GM19043 (cell line): ENCODE results near the gene EFCAB14.
"Not testable (repeated sequence)": the region's sequence is repeated elsewhere in the genome, so short reads cannot be mapped to it uniquely, and the experiment has no call there.

Source experiments
- ATAC-seq: cut with Tn5 transposase; IDR thresholded peaks from one replicate; pipeline ENCODE4 v1.9.1; 2021; ENCODE audit warnings: low read depth; ENCODE audit not compliant: unreplicated experiment

The EFCAB14 gene

DNA sequence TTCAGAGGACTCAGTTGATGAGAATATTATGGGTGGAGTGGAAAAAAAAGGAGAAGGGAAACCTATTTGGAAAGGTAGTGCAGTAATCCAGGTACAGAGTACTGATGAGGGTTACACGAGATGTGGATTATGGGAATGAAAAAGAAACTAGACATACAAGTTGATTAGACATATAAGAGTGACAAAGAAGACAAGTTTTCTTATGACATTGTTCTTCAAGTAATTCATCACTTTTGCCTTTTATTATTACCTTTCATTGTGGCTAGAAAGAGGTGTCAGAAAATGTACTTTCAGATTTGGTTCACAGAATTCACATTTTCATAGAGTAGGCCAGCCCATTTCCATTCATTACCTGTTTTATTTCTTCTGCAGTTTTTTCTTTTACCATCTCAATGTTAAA is 61.1 kb downstream of the EFCAB14 start:
- ATAC-seq: no peak

DNA sequence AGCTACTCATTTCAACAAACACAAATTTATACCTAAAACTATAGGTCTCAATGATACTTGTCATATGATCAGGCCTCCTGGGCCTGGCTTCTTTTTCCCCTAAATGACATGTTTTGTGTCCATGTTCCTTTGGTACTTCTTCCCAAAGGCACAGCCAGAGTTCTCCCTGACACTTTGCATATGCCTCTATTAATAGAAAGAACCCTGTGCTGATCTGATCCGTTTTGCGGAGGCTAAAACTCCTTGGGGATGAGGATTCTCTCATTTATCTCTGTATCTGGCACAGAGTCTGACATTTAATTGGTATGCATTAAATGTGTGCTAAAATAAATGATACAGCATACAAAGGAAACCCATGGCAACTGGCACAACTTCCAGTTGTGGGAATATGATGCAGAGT is 62.3 kb downstream of the EFCAB14 start:
- ATAC-seq: no peak

DNA sequence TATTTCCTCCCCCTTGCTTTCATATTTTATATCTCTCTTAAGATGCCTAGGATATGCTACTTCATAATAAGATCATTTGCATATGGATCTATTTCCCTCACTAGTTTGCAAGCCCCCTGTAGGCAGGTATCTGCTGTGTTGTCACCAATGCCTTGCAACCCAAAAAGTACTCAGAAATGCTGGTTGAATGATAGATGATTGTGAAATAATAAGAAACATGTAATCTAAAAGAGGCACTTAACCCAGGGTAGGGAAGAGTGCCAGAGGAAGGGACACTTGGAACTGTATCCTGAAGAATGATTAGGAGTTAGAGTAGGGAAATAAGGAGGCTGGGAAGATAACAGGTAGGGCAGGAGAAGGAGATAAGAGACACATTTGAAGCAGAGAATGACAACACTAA is 63.1 kb downstream of the EFCAB14 start:
- ATAC-seq: no peak

DNA sequence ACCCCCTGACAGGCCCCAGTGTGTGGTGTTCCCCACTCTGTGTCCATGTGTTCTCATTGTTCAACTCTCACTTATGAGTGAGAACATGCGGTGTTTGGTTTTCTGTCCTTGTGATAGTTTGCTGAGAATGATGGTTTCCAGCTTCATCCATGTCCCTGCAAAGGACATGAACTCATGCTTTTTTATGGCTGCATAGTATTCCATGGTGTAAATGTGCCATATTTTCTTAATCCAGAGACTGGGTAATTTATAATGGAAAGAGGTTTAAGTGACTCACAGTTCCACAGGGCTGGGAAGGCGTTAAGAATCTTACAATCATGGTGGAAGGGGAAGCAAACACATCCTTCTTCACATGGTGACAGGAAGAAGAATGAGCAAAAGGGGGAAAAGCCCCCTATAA is 64.2 kb downstream of the EFCAB14 start:
- not testable (repeated sequence) for ATAC-seq

DNA sequence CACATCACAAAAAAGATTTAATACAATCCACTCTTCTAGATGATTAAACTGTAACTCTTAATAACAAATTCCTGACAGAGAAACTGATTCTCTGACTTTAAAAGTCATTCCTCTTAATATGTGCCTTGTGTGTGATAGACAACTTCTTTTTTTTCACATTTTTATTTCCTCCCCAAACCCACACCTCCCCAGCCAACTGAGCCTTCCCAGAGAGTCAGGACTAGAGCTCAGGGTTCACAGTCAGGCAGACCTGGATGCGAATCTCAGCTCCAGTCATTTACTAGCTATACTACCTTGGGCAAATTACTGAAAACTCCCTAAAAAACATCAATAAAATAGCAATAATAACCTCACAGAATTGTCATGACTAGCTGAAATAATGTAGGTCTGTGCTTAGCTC is 64.9 kb downstream of the EFCAB14 start:
- ATAC-seq: no peak

DNA sequence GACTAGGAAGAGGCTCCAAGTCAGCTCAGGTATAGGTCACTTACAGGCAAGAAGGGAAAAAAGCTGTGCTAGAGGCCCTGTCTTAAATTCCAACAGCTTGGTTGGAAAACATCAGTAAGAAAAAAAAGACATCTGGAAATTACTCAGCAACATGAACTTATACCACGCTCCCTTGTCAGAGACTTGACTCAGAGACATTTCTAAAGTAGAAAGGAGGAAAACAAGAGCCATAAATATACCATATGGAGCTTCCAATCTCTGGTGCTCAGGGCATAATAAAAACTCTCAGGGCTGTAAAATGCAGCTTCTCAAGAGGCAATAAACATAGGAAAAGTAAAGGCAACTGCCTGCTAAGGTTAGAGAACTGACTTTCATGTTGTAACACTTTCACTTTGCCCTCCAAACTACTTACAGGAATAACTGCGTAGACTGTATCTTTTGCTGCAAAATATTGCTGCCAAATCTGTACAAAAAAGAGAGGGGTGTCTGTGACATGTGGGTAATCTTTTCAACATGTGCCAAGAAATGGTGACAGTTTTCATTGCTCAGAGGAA is 65.4 kb downstream of the EFCAB14 start:
- no peak for ATAC-seq

GRCh38 chr1:46652321-46653100 is 66.4 kb downstream of the EFCAB14 start:
- no peak for ATAC-seq

DNA sequence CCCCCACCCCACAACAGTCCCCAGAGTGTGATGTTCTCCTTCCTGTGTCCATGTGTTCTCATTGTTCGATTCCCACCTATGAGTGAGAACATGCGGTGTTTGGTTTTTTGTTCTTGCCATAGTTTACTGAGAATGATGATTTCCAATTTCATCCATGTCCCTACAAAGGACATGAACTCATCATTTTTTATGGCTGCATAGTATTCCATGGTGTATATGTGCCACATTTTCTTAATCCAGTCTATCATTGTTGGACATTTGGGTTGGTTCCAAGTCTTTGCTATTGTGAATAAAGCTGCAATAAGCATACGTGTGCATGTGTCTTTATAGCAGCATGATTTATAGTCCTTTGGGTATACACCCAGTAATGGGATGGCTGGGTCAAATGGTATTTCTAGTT is 67.8 kb downstream of the EFCAB14 start:
- ATAC-seq: not testable (repeated sequence)

DNA sequence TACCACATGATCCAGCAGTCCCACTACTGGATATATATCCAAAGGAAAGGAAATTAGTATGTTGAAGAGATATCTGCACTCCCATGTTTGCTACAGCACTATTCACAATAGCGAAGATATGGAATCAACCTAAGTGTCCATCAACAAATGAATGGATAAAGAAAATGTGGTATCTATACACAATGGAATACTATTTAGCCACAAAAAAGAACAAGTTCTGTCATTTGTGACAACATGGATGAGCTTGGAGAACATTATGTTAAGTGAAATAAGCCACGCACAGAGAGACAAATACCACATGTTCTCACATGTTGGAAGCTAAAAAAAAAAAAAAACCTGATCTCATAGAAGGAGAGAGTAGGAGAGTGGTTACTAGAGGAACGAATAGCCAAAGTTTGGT is 68.4 kb downstream of the EFCAB14 start:
- ATAC-seq: no peak

GRCh38 chr1:46649764-46650163 is 69.2 kb downstream of the EFCAB14 start:
- ATAC-seq: no peak

DNA sequence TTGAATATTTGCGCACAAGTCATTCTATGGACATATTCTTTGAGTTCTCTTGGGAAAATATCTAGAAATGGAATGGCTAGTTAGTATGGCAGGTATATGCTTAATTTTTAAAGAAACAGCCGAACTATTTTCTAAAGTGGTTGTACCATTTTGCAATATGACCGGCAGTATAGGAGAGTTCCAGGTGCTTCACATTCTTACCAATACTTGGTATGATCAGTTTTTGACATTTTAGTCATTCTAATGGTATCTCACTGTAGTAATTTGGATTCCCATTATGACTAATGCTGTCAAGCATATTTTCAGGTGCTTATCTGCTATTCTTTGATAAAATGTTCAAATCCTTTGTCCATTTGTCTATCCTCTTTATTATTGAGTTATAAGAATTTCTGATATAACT is 71.3 kb downstream of the EFCAB14 start:
- ATAC-seq: no peak

DNA sequence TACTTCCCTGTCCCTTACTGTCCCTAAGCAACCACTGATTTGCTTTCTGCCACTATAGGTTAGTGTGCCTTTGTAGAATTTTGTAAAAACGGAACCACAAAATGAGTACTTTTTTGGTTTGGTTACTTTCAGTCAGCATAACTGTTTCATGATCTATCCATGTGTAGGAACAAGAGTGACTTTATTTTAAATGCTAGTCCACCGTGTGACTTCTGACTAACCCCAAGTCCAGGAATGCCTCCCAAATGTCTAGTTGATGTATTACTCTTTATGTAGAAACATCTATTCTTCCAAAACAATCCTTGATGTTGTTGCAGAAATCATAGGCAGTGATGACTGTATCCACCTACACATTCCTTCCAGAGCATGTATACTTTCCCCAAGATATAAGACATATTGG is 72.1 kb downstream of the EFCAB14 start:
- no peak for ATAC-seq

DNA sequence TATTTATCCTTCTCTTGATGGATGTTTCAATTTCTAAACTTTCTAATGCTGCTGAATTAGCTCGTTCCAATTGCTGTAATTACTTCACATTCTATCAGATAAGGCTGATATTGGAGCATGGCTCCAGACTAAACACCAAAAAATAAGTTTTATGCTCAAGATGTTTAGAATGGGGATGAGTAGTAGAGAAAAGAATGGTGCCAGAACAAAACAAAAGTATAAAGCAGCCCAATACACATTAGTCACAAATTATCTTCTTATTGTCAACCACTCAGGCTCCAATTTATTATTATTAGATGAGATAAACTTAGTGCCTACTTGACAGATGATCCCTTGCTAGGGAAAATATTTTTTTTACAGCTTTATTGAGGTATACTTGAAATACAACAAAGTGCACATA is 72.6 kb downstream of the EFCAB14 start:
- no peak for ATAC-seq

GRCh38 chr1:46645815-46646214 is 73.1 kb downstream of the EFCAB14 start:
- no peak for ATAC-seq

DNA sequence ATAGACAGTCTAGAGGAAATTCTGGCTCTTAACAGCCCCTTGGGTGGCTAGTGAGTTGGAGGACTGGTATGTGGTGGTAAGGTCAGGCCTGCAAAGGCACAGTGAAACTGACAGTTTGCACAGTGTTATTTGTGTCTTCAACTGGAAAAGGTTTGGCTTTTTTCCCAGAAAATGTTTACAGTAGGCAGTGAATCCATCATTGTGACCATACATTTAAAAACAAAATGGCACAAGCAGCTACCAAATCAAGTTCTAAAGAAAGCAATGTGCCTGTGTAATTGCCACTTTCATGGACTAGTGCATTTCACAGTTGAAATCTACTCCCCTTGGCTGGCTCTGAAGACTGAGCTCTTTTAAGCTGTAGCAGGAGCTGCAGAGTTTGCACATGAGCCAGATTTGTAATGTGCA is 75.5 kb downstream of the EFCAB14 start:
- ATAC-seq: no peak

DNA sequence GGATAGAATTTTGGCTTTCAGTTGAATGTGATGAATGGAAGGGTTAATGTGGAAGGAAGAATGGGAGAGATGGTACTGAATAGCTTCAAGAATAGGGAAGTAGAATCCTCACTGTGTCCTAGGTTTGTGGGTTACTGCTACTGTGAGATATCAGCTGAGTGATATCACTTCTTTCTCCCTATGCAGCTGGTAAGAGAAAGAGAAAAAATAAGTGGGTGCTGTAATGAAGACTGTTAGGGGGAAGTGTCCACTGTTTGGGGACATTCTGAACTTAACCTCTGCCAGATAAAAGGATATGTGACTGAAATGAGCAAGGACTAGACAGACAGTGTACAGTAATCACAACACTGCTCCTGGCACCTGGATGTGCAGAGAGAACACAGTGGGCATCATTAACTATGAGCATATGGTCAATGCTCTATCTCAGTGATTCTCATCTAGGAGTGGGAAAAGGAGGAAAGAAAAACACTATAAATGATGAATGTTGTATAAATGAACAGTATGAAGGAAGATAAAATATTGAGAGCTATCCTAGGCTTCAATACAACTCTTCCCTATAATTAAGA is 76.7 kb downstream of the EFCAB14 start:
- ATAC-seq: no peak

DNA sequence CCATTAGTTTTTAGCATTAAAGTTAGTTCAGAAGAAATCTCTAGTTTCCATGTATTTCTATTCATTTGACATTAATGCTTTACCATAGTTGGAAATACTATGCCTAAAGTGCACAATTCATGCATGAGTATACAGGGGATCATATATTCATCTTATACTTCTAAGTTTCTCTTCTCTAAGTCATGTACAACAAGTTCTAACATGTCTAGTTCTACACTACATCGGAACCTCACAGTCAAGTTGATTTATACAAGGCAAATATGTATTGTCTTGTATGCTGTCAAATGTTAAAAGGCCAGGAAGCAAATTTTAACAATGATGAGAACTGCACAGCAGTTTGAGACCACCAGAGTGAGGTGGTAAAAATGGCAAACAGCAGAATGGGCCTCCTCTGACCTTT is 79.4 kb downstream of the EFCAB14 start:
- ATAC-seq: no peak

- ATAC-seq: no peak
Observed at GRCh38 chr1:46638921-46639320, 80.0 kb downstream of the EFCAB14 start.

DNA sequence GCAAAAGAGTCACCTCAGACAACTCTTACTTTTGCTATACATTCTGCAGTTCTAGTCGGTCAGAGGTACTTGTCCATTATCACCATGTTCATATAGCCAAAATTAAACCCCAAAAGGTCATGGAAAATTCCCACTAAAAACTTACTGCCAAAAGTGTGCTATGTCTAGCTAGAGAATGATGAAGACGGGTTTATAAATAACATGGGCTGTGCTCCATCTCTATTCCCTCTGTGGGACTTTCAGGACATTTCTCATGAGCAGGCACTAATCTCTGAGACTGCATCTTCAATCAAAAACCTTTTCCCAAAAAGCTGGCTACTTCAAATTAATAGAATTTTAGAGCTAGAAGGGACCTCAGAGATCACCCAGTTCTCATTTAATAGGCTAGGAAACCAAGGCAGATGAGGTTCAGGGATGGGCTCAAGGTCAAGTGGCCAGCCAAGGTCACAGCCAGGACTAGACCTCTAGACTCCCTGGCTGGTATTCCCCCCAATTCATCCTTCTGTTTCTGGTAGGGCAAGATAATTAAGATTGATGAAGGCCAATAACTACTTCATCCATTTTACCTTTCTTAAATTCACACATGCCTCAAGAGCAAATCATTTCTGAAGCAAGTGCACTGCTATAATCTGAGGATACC is 81.3 kb downstream of the EFCAB14 start:
- ATAC-seq: no peak

- ATAC-seq: no peak
Observed at GRCh38 chr1:46635205-46635604, 83.7 kb downstream of the EFCAB14 start.

GRCh38 chr1:46630719-46631118 is 88.2 kb downstream of the EFCAB14 start:
- ATAC-seq: no peak
